Cardiac fibroblast (primary cell): ENCODE data around the gene PCP2.

Experiments used
- DNase-seq, 2 donors: peaks; one replicate each; pipeline versions ENCODE4 v3.0.0 to v3.0.0-alpha.2; 2010; ENCODE audit warnings: low read depth in 2 of 2
- H3K4me3 ChIP-seq, 2 donors: replicated peaks in 1 of 2; 1 replicate in 1 of 2; 2 replicates in 1 of 2; pipeline ENCODE4 v1.5.1; 2011; ENCODE audit warnings: low read depth in 2 of 2, low read length in 2 of 2, mild to moderate bottlenecking in 2 of 2, moderate library complexity in 1 of 2
- CTCF ChIP-seq: IDR thresholded peaks from one replicate; pipeline ENCODE4 v1.5.1; 2011; ENCODE audit warnings: low read depth, mild to moderate bottlenecking, low read length, inconsistent platforms

The PCP2 gene

GRCh38 chr19:7603919-7604318 lies 29.6 kb downstream of the PCP2 start:
- H3K4me3 ChIP-seq: no peak overlapping the region
- TF ChIP-seq CTCF: no peak
- no peak for DNase-seq

- H3K4me3 ChIP-seq: no peak overlapping the region
- peak in 1 of 2 donors; percentile 36 for DNase-seq
- TF ChIP-seq CTCF: no peak
Observed at GRCh38 chr19:7602935-7603497, 30.5 kb downstream of the PCP2 start.

GRCh38 chr19:7602240-7602934 lies 31.1 kb downstream of the PCP2 start:
- no peak overlapping the region for H3K4me3 ChIP-seq
- TF ChIP-seq CTCF: no peak
- peak in 1 of 2 donors; percentile 57 for DNase-seq

- no peak overlapping the region for H3K4me3 ChIP-seq
- no peak for DNase-seq
- TF ChIP-seq CTCF: no peak
Observed at GRCh38 chr19:7600721-7601120, 32.8 kb downstream of the PCP2 start.

GRCh38 chr19:7598180-7598579 lies 35.3 kb downstream of the PCP2 start:
- no peak overlapping the region for H3K4me3 ChIP-seq
- no peak for TF ChIP-seq CTCF
- DNase-seq: no peak

- DNase-seq: no peak
- no peak for TF ChIP-seq CTCF
Observed at GRCh38 chr19:7597689-7598088, 35.8 kb downstream of the PCP2 start.

More at GRCh38 chr19:7597689-7598088, 35.8 kb downstream of the PCP2 start:
- H3K4me3 ChIP-seq: no peak overlapping the region
